ENCODE measurements around the gene FAM174A. TPM values are rescaled to one million over a fixed set of nuclear protein-coding genes. Genes with fewer than 3 reads are reported as not detected.

FAM174A gene
- total and polyA plus RNA-seq, 8 donors = 8.2 to 31.5 (median 9.3) TPM

DNA sequence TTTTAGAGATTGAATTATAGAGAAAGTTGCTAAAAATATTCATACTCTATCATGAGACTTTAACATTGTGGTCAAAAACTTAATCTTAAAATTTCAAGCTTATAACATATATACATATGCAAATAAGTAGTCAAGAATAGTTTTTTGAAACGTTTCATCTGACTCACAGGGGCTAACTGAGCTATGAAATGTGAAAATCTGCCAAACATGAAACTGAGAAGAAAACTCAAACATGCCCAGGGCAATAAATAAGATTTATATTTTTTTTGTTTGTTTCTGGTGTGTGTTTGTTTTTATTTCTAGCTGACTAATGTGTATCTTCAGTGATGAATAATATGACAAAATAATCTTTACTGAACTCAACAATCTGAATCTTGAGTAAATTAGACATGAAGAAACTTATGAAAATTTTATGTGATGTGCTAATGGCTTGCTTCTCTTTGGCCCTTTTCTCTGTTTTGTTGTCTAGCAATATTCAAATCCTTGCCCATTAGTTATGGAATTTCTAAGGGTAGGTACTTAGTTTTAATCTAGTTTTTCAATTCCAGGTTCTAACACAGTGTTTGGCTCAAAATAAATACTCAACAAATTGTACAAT, 99.9 kb downstream of the FAM174A start:
- no peak for DNase-seq
- no peak for ATAC-seq
- TF ChIP-seq, protein P1, sequence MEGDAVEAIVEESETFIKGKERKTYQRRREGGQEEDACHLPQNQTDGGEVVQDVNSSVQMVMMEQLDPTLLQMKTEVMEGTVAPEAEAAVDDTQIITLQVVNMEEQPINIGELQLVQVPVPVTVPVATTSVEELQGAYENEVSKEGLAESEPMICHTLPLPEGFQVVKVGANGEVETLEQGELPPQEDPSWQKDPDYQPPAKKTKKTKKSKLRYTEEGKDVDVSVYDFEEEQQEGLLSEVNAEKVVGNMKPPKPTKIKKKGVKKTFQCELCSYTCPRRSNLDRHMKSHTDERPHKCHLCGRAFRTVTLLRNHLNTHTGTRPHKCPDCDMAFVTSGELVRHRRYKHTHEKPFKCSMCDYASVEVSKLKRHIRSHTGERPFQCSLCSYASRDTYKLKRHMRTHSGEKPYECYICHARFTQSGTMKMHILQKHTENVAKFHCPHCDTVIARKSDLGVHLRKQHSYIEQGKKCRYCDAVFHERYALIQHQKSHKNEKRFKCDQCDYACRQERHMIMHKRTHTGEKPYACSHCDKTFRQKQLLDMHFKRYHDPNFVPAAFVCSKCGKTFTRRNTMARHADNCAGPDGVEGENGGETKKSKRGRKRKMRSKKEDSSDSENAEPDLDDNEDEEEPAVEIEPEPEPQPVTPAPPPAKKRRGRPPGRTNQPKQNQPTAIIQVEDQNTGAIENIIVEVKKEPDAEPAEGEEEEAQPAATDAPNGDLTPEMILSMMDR (IDR thresholded peaks at IDR 0.05) = no peak
- WGBS, 2 donors = 29 to 51% methylated on average over 1 of the region's 1 CpG
- Histone ChIP-seq H3K4me3 (no peak overlapping the region), H3K4me1 (no peaks in the 10 kb centered on the region), H3K27me3 (no peaks in the 10 kb centered on the region), H3K27ac (no peak overlapping the region), H3K9me3 (peaks cover 0 to 3% (median 0%) of the 10 kb centered on the region in 4 donors), H3K36me3 (no peaks in the 10 kb centered on the region)
- intact Hi-C loops (cut with DNase I) = no loop called here
- FAIRE-seq = no peak

Data from pancreas (tissue), 10 donors.